Brain microvascular endothelial cell (primary cell): Measurements from ENCODE around the gene CPA3.

Experiments
- DNase-seq: peaks from one replicate; pipeline ENCODE4 v3.0.0-alpha.2; 2020
- H3K27ac ChIP-seq: fragments of 250-450 bp; sonication (Bioruptor Pico); 2 replicates; pipeline ENCODE4 v1.5.1; 2020; ENCODE audit warnings: mild to moderate bottlenecking, moderate library complexity
- H3K27me3 ChIP-seq: fragments of 250-450 bp; sonication (Bioruptor Pico); replicated peaks from 2 replicates; pipeline ENCODE4 v1.5.1; 2020; ENCODE audit warnings: mild to moderate bottlenecking
- H3K36me3 ChIP-seq: fragments of 250-450 bp; sonication (Bioruptor Pico); replicated peaks from 2 replicates; pipeline ENCODE4 v1.5.1; 2020; ENCODE audit warnings: mild to moderate bottlenecking
- H3K4me3 ChIP-seq: 2 replicates; pipeline ENCODE4 v1.5.1; 2011; ENCODE audit warnings: low read depth, mild to moderate bottlenecking, control low read depth, low read length, moderate library complexity
- in situ Hi-C: cut with HindIII; loops from 2 replicates; pipeline ENCODE4 v1.10.0; 2017; ENCODE audit warnings: low sequenced_read_pairs, low pct_ligation_motif_present
- TF ChIP-seq, protein P1 (sequence below): IDR thresholded peaks from 2 replicates; pipeline ENCODE4 v1.5.1; 2011; ENCODE audit warnings: low read depth, mild to moderate bottlenecking, moderate library complexity, low read length, control low read depth, inconsistent platforms; ENCODE audit errors: missing control alignments

Gene CPA3

DNA sequence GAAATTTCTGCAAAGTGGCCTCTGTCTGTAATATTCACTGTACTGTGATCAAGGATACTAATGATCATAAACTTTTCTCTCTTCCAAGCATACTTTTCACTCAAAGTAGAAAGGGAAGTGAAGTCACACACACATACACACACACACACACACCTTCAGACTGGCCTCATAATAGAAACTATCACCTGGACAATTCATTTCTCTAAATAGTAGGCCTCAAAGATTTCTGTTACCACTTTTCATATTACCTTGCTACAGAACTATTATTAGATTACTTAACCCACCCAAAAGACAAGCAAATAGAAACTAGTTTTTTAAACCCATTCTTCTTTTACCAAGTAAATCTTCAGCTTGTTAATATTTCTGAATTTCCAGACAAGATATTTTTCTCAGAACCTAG lies 25.3 kb upstream of the CPA3 start:
- in situ Hi-C loops: no loop called here
- no peak for DNase-seq
- no peaks in the 10 kb centered on the region for H3K27me3 ChIP-seq
- no peak overlapping the region for H3K27ac ChIP-seq
- H3K4me3 ChIP-seq: no peak overlapping the region
- TF ChIP-seq, protein P1, sequence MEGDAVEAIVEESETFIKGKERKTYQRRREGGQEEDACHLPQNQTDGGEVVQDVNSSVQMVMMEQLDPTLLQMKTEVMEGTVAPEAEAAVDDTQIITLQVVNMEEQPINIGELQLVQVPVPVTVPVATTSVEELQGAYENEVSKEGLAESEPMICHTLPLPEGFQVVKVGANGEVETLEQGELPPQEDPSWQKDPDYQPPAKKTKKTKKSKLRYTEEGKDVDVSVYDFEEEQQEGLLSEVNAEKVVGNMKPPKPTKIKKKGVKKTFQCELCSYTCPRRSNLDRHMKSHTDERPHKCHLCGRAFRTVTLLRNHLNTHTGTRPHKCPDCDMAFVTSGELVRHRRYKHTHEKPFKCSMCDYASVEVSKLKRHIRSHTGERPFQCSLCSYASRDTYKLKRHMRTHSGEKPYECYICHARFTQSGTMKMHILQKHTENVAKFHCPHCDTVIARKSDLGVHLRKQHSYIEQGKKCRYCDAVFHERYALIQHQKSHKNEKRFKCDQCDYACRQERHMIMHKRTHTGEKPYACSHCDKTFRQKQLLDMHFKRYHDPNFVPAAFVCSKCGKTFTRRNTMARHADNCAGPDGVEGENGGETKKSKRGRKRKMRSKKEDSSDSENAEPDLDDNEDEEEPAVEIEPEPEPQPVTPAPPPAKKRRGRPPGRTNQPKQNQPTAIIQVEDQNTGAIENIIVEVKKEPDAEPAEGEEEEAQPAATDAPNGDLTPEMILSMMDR: no peak
- H3K36me3 ChIP-seq: no peaks in the 10 kb centered on the region

DNA sequence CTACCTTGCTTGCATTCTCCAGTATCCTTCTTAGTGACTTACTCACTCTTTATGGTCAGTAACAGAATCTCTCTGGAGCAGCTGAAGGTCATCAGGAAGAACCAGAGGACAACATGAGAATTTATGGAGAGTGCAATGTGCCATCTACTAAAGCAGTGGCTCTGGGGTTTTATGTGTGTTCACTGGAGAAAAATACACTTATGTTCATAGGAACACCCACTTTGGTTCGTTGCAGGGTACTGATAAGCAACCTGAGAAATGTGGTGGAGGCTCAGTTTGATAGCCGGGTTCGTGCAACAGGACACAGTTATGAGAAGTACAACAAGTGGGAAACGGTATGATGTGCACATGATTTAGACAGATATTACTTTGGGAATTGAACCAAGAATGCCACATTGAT lies 24.6 kb upstream of the CPA3 start:
- in situ Hi-C loops: no loop called here
- H3K27ac ChIP-seq: no peak overlapping the region
- H3K4me3 ChIP-seq: no peak overlapping the region
- H3K27me3 ChIP-seq: no peaks in the 10 kb centered on the region
- no peak for DNase-seq
- no peaks in the 10 kb centered on the region for H3K36me3 ChIP-seq
- TF ChIP-seq, protein P1: no peak

DNA sequence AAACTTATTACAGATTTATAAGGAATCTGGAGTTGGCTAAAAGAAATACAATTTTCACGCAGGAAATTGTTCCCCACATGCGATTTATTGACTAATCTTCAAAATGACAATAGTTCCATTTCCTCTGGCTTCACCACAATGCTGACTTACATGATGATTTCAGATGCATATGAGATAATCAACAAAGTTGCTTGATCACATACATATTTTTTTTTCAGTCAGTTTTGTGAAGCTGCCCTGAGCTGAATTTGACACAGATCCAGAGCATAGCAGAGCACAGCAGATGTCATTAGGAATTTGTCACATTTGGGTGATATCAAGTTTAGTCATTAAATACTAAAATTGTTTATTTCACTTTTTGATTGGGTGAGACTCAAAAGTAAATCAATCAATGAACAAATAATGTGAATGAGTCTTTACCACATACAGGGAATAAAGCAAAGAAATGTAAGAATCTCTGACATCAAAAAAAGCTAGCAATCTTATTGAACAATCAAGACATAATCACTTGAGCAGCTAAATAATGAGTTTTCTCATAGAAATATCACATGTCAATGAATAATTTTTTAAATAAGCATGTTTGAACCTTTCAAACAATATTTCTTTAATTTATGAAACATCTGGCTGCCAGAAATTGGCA lies 19.2 kb upstream of the CPA3 start:
- TF ChIP-seq, protein P1: no peak
- no peak for DNase-seq
- in situ Hi-C loops: no loop called here

DNA sequence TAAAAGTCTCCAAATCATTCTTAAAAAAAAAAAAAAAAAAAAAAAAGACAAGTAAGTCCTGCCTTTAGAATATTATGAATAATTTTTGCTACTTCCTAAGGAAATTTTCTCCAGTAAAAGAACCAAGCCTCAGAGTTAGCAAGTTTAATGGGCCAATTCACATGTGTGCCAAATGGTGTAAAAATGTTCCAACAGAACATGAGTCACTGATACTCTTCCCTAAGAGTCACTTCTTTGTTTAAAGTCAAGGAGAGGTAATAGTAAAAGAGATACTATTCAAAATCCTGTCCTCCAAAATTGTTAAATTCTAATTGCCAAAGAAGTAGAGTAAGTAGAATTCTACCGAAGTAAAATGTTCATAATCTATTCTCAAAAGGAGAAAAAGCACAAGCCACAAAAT lies 17.7 kb upstream of the CPA3 start:
- in situ Hi-C loops: no loop called here
- H3K27me3 ChIP-seq: no peaks in the 10 kb centered on the region
- no peak for DNase-seq
- no peak overlapping the region for H3K4me3 ChIP-seq
- TF ChIP-seq, protein P1: no peak
- no peak overlapping the region for H3K27ac ChIP-seq
- no peaks in the 10 kb centered on the region for H3K36me3 ChIP-seq

More for the DNA sequence above, 19.2 kb upstream of the CPA3 start:
- H3K36me3 ChIP-seq: no peaks in the 10 kb centered on the region
- H3K27me3 ChIP-seq: no peaks in the 10 kb centered on the region
- H3K4me3 ChIP-seq: no peak overlapping the region
- H3K27ac ChIP-seq: no peak overlapping the region

DNA sequence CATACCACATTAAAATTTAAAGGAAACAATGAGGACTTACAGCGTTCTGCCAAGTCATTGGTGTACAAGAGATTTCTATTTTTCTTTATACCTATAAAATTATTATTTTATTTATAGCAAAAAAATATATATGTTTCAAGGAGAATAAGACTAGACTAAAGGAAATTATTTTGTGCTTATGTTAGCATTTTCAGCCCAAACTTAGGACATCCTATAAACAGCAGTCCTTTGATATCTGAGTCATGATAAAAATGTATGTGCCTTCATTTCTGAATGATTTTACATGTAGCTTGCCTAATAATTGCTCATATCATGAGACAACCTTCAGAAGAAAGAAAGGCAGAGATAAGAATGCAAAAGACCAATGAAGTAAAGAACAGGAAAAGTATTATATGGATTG lies 16.7 kb upstream of the CPA3 start:
- TF ChIP-seq, protein P1: no peak
- in situ Hi-C loops: no loop called here
- H3K27ac ChIP-seq: no peak overlapping the region
- DNase-seq: no peak
- no peaks in the 10 kb centered on the region for H3K36me3 ChIP-seq
- no peaks in the 10 kb centered on the region for H3K27me3 ChIP-seq
- no peak overlapping the region for H3K4me3 ChIP-seq
